PC-3 (cell line): ENCODE data around the gene DGKE.

Experiments used
- EZH2 ChIP-seq: fragments of 300-600 bp; sonication (generic); IDR thresholded peaks from one replicate; pipeline ENCODE4 v1.6.1; 2017; ENCODE audit warnings: antibody characterized with exemption, mild to moderate bottlenecking, low read length; ENCODE audit not compliant: unreplicated experiment
- TF ChIP-seq, protein P1 (sequence below): fragments of 300-600 bp; sonication (generic); conservative IDR thresholded peaks from 2 replicates; pipeline ENCODE4 v1.5.1; 2017; ENCODE audit warnings: antibody characterized with exemption, low read depth, mild to moderate bottlenecking, low read length

GRCh38 chr17:56893503-56893902 is 59.6 kb downstream of the DGKE start:
- TF ChIP-seq, protein P1, sequence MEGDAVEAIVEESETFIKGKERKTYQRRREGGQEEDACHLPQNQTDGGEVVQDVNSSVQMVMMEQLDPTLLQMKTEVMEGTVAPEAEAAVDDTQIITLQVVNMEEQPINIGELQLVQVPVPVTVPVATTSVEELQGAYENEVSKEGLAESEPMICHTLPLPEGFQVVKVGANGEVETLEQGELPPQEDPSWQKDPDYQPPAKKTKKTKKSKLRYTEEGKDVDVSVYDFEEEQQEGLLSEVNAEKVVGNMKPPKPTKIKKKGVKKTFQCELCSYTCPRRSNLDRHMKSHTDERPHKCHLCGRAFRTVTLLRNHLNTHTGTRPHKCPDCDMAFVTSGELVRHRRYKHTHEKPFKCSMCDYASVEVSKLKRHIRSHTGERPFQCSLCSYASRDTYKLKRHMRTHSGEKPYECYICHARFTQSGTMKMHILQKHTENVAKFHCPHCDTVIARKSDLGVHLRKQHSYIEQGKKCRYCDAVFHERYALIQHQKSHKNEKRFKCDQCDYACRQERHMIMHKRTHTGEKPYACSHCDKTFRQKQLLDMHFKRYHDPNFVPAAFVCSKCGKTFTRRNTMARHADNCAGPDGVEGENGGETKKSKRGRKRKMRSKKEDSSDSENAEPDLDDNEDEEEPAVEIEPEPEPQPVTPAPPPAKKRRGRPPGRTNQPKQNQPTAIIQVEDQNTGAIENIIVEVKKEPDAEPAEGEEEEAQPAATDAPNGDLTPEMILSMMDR, result no peak
- no peak for TF ChIP-seq EZH2
